Activated CD4-positive, alpha-beta T cell treated with anti-CD3 and anti-CD28 coated beads, Interleukin-2, amount 10 ng/mL, durations not matched to agents 24 days and 14 days (primary cell): ENCODE results near the gene SPAG7. TPM values are rescaled to one million over a fixed set of nuclear protein-coding genes. Genes with fewer than 3 reads are reported as not detected.

Experiments
- DNase-seq: peaks from one replicate; pipeline ENCODE4 v3.0.0; 2022
- H3K27ac Mint-ChIP-seq: one replicate; pipeline ENCODE4 v1.8.0; 2022; ENCODE audit warnings: mild to moderate bottlenecking, mixed read lengths
- H3K27me3 Mint-ChIP-seq: one replicate; pipeline ENCODE4 v1.8.0; 2022; ENCODE audit warnings: mixed read lengths
- H3K36me3 Mint-ChIP-seq: one replicate; pipeline ENCODE4 v1.8.0; 2022; ENCODE audit warnings: low read depth, mild to moderate bottlenecking, mixed read lengths
- H3K4me1 Mint-ChIP-seq: one replicate; pipeline ENCODE4 v1.8.0; 2021; ENCODE audit warnings: mixed read lengths
- H3K4me3 Mint-ChIP-seq: one replicate; pipeline ENCODE4 v1.8.0; 2022; ENCODE audit warnings: mild to moderate bottlenecking, moderate library complexity, mixed read lengths
- H3K9me3 Mint-ChIP-seq: one replicate; pipeline ENCODE4 v1.8.0; 2021; ENCODE audit warnings: mixed read lengths
- intact Hi-C: fragments of 100-400 bp; cut with micrococcal nuclease; formaldehyde crosslinking; loops from one replicate; pipeline ENCODE4 v1.15.1; 2023
- total RNA-seq: library from RNA; stranded (reverse); gene quantifications from 2 replicates; pipeline ENCODE4 v1.2.3, GENCODE V29; 2022

The SPAG7 gene
- total RNA-seq, 1 donor from 2014 or later: 58.7 TPM

- H3K4me3 Mint-ChIP-seq: no peak overlapping the region
- intact Hi-C loops: loop anchor here (10.0 kb wide), 1 partner anchor 175 kb away; the partner anchor contains the start of gene PSMB6
- no peak overlapping the region for H3K27ac Mint-ChIP-seq
- no peak for DNase-seq
- no peaks in the 10 kb centered on the region for H3K9me3 Mint-ChIP-seq
- peaks cover 50% of the 10 kb centered on the region for H3K36me3 Mint-ChIP-seq
- H3K27me3 Mint-ChIP-seq: no peaks in the 10 kb centered on the region
- H3K4me1 Mint-ChIP-seq: peaks cover 12% of the 10 kb centered on the region
Observed at GRCh38 chr17:4969551-4970173, 2.0 kb upstream of the SPAG7 start.

DNA sequence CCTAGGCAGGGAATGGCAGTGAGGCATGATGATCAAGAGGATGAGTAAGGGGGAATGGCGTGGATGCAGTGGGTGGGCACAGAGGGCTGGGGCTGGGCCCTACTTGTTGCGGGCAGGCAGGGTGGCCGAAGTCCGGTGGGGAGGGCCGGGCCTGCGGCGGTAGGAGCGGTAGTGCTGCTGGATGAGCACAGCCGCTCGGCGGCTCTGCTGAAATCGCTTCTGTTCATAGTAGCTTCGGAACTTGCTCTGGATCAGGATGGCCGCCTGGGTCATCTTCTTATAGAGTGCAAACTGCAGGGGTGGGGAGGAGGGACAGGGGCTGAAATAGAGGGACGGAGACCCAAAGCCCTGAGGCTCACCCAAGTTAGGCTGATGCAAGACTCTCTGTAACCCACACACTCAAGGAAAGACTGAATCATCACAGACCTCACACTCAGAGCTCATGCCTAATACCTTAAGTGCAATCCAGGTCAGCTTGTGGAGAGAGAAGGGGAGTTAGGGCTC, 1.5 kb upstream of the SPAG7 start:
- H3K27ac Mint-ChIP-seq: no peak overlapping the region
- no peak overlapping the region for H3K4me3 Mint-ChIP-seq
- peaks cover 45% of the 10 kb centered on the region for H3K36me3 Mint-ChIP-seq
- intact Hi-C loops: loop anchor here (10.0 kb wide), 1 partner anchor 174 kb away; the partner anchor contains the start of gene PSMB6
- DNase-seq: peak; percentile 78
- no peaks in the 10 kb centered on the region for H3K9me3 Mint-ChIP-seq
- peaks cover 12% of the 10 kb centered on the region for H3K4me1 Mint-ChIP-seq
- H3K27me3 Mint-ChIP-seq: no peaks in the 10 kb centered on the region

- H3K9me3 Mint-ChIP-seq: no peaks in the 10 kb centered on the region
- no peak for DNase-seq
- H3K4me3 Mint-ChIP-seq: no peak overlapping the region
- no peaks in the 10 kb centered on the region for H3K27me3 Mint-ChIP-seq
- peaks cover 40% of the 10 kb centered on the region for H3K36me3 Mint-ChIP-seq
- no peak overlapping the region for H3K27ac Mint-ChIP-seq
- intact Hi-C loops: loop anchor here (10.0 kb wide), 1 partner anchor 174 kb away; the partner anchor contains the start of gene PSMB6
- H3K4me1 Mint-ChIP-seq: peaks cover 12% of the 10 kb centered on the region
Observed at GRCh38 chr17:4968486-4969046, 949 bp upstream of the SPAG7 start.

- peak overlapping the region; percentile 82 for H3K27ac Mint-ChIP-seq
- H3K27me3 Mint-ChIP-seq: no peaks in the 10 kb centered on the region
- H3K4me3 Mint-ChIP-seq: no peak overlapping the region
- peaks cover 12% of the 10 kb centered on the region for H3K4me1 Mint-ChIP-seq
- DNase-seq: peak; percentile 98
- H3K9me3 Mint-ChIP-seq: no peaks in the 10 kb centered on the region
- intact Hi-C loops: loop anchor here (1.0 to 10.0 kb wide), 5 partner anchors 19 to 172 kb away; partner anchors contain the start of genes CAMTA2, INCA1, KIF1C and PFN1
- peaks cover 30% of the 10 kb centered on the region for H3K36me3 Mint-ChIP-seq
Observed at GRCh38 chr17:4966844-4967538, 626 bp downstream of the SPAG7 start.

DNA sequence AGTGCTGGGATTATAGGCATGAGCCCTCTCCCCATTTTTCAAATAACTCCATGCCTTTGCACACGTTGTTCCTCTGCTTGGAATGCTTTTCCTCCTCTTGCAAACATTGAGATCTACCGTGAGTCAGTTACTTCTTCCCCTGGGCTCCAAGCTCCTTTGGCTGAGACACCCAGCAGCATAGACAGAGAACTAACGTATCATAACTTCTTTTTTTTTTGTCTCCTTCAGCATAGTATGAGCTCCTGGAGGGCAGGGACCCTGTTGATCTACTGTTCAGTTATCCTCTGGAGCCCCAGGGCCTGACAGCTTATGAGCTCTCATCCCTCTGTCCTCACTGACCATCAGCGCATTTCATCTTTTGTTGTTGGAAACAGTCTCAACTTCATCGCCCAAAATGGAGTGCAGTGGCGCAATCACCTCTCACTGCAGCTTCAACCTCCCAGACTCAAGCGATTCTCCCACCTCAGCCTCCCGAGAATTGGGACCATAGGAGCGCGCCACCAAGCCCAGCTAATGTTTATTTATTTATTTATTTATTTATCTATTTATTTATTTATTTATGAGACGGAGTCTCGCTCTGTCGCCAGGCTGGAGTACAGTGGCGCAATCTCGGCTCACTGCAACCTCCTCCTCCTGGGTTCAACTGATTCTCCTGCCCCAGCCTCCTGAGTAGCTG, 2.2 kb downstream of the SPAG7 start:
- DNase-seq: no peak
- no peaks in the 10 kb centered on the region for H3K9me3 Mint-ChIP-seq
- no peaks in the 10 kb centered on the region for H3K27me3 Mint-ChIP-seq
- peak overlapping the region; percentile 55 for H3K4me3 Mint-ChIP-seq
- peaks cover 25% of the 10 kb centered on the region for H3K36me3 Mint-ChIP-seq
- intact Hi-C loops: loop anchor here (10.0 kb wide), 1 partner anchor 171 kb away; the partner anchor contains the start of gene PSMB6
- peaks cover 12% of the 10 kb centered on the region for H3K4me1 Mint-ChIP-seq
- H3K27ac Mint-ChIP-seq: no peak overlapping the region

GRCh38 chr17:4960279-4960922, 7.2 kb downstream of the SPAG7 start:
- peaks cover 36% of the 10 kb centered on the region for H3K36me3 Mint-ChIP-seq
- H3K4me3 Mint-ChIP-seq: no peak overlapping the region
- H3K9me3 Mint-ChIP-seq: no peaks in the 10 kb centered on the region
- intact Hi-C loops: loop anchor here (10.0 kb wide), 1 partner anchor 166 kb away; the partner anchor contains the start of gene PSMB6
- no peak for DNase-seq
- H3K27ac Mint-ChIP-seq: no peak overlapping the region
- H3K27me3 Mint-ChIP-seq: no peaks in the 10 kb centered on the region
- peaks cover 7% of the 10 kb centered on the region for H3K4me1 Mint-ChIP-seq

- intact Hi-C loops: no loop called here
- H3K9me3 Mint-ChIP-seq: no peaks in the 10 kb centered on the region
- DNase-seq: no peak
- no peaks in the 10 kb centered on the region for H3K27me3 Mint-ChIP-seq
- H3K4me1 Mint-ChIP-seq: peaks cover 4% of the 10 kb centered on the region
- peaks cover 30% of the 10 kb centered on the region for H3K36me3 Mint-ChIP-seq
- H3K4me3 Mint-ChIP-seq: no peak overlapping the region
- H3K27ac Mint-ChIP-seq: no peak overlapping the region
Observed at GRCh38 chr17:4959261-4959965, 8.2 kb downstream of the SPAG7 start.

DNA sequence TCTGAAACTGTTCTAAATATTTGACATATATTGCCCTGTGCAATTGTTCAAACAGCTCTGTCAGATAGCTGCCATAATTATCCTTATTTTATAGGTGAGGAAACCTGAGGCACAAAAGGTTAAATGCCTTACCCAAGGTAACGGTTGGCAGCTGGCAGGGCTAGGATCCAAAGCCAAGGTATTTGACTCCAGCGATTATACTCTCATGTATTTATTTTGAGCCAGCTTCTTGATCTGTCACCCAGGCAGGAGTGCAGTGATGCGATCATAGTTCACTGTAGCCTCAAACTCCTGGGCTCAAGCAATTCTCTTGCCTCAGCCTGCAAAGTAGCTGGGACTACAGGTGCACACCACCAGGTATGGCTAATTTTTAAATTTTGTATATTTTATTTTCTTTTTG, 9.5 kb downstream of the SPAG7 start:
- DNase-seq: no peak
- Mint-ChIP-seq H3K4me1 (peaks cover 6% of the 10 kb centered on the region), H3K27me3 (no peaks in the 10 kb centered on the region), H3K36me3 (peaks cover 31% of the 10 kb centered on the region), H3K27ac (no peak overlapping the region), H3K9me3 (no peaks in the 10 kb centered on the region), H3K4me3 (no peak overlapping the region)
- intact Hi-C loops: no loop called here

DNA sequence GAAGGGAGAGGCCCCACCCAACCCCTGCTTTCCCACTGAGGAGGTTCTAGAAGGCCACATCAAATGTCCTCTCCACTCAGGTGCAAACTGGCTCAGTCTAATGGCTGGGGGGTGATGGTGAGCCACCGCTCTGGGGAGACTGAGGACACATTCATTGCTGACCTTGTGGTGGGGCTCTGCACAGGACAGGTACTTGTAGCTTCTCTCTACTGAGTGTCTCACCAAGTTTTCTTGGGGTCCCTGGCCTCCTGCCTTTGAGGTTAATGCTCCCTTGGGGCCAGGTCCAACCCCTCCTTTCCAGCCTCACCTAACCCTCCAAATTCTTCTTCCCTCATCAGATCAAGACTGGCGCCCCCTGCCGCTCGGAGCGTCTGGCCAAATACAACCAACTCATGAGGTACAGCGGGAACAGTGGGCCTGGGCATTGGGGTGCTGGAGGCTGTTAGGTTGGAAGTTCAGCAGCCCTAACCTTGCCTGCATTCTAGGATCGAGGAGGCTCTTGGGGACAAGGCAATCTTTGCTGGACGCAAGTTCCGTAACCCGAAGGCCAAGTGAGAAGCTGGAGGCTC, 11.0 kb downstream of the SPAG7 start:
- DNase-seq: peak; percentile 84
- H3K9me3 Mint-ChIP-seq: no peaks in the 10 kb centered on the region
- peaks cover 28% of the 10 kb centered on the region for H3K36me3 Mint-ChIP-seq
- no peaks in the 10 kb centered on the region for H3K27me3 Mint-ChIP-seq
- no peak overlapping the region for H3K27ac Mint-ChIP-seq
- intact Hi-C loops: no loop called here
- no peak overlapping the region for H3K4me3 Mint-ChIP-seq
- H3K4me1 Mint-ChIP-seq: peaks cover 9% of the 10 kb centered on the region

- intact Hi-C loops: no loop called here
- Mint-ChIP-seq H3K4me1 (peaks cover 23% of the 10 kb centered on the region), H3K36me3 (peaks cover 23% of the 10 kb centered on the region), H3K4me3 (no peak overlapping the region), H3K27ac (no peak overlapping the region), H3K9me3 (no peaks in the 10 kb centered on the region), H3K27me3 (no peaks in the 10 kb centered on the region)
- DNase-seq: no peak
Observed at GRCh38 chr17:4955091-4955490, 12.5 kb downstream of the SPAG7 start.

- DNase-seq: no peak
- no peaks in the 10 kb centered on the region for H3K9me3 Mint-ChIP-seq
- H3K27me3 Mint-ChIP-seq: no peaks in the 10 kb centered on the region
- no peak overlapping the region for H3K4me3 Mint-ChIP-seq
- no peak overlapping the region for H3K27ac Mint-ChIP-seq
- intact Hi-C loops: no loop called here
- peaks cover 24% of the 10 kb centered on the region for H3K4me1 Mint-ChIP-seq
- peaks cover 19% of the 10 kb centered on the region for H3K36me3 Mint-ChIP-seq
Observed at GRCh38 chr17:4953451-4953961, 14.1 kb downstream of the SPAG7 start.

DNA sequence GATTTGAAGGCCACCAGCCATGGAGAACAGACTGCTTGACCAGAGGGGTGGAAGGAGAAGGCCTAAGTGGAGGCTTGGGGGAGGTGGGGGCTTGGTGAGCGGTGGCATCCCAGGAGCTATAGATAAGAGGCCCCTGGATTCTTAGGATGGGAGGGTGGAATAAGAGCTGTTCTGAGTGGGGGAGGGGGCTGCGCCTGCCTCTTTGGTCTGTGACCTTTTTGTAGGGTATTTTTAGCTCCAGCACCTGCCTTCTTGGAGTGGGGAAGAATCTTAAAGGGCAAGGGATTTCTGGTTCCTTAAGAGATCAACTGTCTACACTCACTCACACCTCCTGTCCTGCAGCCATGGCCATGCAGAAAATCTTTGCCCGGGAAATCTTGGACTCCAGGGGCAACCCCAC, 16.1 kb downstream of the SPAG7 start:
- H3K36me3 Mint-ChIP-seq: peaks cover 22% of the 10 kb centered on the region
- no peaks in the 10 kb centered on the region for H3K27me3 Mint-ChIP-seq
- DNase-seq: no peak
- peaks cover 26% of the 10 kb centered on the region for H3K4me1 Mint-ChIP-seq
- no peaks in the 10 kb centered on the region for H3K9me3 Mint-ChIP-seq
- H3K4me3 Mint-ChIP-seq: peak overlapping the region; percentile 95
- intact Hi-C loops: no loop called here
- peak overlapping the region; percentile 95 for H3K27ac Mint-ChIP-seq
